Medulla oblongata (tissue), 1 donor: ENCODE data around the gene CSK.
"Not testable (repeated sequence)": the region's sequence is repeated elsewhere in the genome, so short reads cannot be mapped to it uniquely, and the experiment has no call there.

Source experiments
- DNase-seq: peaks from one replicate; pipeline ENCODE4 v3.0.0-alpha.2; 2015; ENCODE audit errors: extremely low spot score

The CSK gene

DNA sequence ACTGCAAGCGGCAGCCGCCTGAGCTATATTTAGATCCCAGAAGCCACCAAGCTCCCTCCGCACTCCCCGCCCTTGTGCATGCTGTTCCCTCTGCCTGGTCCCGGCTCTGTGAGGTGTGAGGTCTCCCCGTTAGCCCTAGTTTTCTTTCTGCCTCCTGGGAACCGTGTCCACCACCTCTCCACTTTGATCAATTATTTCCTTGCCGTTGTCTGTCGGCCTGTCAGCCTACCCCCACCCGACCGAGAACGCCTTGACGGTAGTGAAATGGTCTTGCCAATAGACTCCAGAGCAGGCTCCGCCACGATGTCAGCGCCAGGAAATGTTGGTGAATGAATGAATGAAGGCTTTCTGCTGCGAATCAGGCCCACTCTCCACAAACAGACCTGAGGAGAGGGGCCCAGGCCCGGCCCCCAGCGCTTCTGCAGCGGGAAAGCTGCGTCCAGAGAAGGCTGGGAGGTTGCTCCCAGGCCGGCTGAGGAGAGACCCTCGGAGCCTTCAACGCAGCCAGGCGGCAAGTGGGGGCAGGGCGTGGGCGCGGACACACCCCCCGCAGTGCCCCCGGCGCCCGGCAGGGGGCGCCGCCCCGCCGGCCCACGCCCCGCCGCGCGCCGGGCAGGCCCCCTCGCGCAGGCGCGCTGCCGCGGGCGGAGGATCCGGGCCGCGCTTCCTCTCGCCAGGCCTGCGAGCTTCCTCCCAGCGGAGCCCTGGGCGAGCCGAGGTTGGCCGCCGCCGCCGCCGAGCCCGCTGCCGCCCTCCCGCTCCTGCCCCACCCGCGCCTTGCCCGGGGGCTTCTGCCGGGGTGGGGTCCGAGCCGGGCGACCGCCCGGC is at the start of gene CSK:
TSS of gene CSK (plus strand) at position 650 of the 828 bp plus-strand sequence. CDS start 16,218 bp downstream, outside the sequence.
- peak; percentile 76 for DNase-seq

DNA sequence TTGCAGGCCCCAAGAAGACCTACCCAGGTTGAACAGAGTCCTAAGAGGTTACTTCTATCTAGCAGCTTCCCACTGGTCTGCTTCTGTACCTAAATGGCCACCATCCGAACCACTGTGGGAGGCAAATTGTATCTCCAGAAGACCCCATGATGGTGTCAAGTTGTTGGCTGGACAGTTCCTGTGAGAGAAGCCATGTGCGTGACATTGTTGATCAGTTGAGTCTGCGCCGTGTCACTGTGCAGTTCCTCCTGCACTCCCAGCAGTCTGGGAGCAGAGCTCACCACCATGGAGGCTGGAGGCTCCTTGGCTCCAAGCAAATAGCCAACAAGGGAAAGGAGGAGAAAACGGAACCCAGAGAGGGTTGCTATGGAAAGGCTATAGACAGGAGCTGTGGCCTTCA is 49.0 kb upstream of the CSK start:
- DNase-seq: no peak

DNA sequence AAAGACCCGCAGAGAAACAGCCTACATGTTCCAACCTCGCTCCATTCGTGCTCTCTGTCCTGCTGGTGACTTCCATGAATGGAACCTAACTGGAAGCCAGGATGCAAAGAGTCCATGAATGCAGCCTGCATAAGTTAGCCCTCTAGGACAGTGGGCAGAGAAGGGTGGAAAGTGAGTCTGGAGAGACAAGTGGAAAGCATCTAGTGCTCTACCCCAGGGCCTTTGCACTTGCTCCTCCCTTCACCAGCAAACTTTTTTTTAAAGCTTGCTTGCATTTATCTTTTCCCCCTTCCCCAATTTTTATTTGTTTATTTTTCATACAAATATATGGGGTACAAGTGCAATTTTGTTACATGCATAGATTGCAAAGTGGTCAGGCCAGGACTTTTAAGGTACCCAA is 48.6 kb upstream of the CSK start:
- DNase-seq: no peak

DNA sequence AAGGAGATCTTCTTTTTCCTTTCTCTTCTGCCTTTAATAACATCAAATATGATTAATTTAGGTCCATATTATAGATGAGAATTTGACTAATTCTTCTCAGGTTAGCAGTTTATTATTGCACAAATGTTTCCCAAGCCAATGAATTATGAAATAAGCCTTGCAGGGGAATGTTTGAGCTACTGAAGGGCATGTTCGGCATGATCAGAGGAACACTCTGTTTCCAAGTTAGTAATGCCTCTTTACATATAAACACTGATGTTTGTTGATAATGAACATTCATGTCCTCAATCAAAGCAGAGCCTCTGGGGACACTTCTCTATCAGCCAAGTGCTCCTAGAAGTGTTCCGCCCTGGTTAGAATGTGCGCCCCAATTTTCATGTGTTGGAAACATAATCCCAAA is 46.6 kb upstream of the CSK start:
- no peak for DNase-seq

DNA sequence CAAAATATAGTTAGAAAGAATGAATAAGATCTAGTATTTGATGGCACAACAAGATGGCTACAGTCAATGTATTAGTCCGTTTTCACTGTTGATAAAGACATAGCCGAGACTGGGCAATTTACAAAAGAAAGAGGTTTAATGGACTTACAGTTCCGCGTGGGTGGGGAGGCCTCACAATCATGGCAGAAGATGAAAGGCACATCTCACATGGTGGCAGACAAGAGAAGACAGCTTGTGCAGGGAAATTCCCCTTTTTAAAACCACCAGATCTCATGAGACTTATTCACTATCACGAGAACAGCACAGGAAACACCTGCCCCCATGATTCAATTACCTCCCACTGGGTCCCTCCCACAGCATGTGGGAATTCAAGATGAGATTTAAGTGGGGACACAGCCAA is 43.6 kb upstream of the CSK start:
- not testable (repeated sequence) for DNase-seq

DNA sequence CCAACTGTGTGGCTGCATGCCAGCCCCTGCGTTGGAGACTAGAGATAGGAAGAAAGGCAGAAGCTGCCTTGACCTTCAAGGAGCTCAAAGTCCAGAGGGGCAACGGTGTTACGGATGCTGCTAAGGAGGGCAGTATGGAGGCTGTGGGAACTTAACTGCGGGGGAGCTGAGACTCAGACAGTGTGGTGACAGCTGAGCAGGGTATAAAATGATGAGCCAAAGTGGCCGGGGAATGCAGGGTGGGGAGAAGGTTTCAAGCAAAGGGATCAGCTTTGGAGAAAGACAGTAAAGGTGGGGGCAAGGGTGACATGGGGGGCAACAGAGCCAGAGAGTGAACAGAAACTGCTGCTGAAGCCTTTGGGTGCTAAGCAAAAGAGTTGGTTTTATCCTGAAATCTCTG is 39.5 kb upstream of the CSK start:
- no peak for DNase-seq

DNA sequence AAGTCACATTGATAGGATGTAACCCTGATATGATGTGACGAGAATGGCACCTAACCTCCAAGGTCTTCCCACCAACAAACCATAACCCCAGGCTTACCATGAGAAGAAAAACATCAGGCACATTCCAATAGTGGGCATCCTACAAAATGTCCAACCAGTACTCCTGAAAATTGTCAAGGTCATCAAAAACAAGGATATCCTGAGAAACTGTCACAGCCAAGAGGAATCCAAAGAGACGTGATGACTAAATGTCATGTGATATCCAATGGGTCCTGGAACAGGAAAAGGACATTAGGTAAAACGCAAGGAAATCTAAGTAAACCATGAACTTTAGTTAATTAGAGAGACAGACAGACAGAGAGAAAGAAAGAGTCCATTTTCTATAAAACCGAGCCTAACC is 35.5 kb upstream of the CSK start:
- no peak for DNase-seq

DNA sequence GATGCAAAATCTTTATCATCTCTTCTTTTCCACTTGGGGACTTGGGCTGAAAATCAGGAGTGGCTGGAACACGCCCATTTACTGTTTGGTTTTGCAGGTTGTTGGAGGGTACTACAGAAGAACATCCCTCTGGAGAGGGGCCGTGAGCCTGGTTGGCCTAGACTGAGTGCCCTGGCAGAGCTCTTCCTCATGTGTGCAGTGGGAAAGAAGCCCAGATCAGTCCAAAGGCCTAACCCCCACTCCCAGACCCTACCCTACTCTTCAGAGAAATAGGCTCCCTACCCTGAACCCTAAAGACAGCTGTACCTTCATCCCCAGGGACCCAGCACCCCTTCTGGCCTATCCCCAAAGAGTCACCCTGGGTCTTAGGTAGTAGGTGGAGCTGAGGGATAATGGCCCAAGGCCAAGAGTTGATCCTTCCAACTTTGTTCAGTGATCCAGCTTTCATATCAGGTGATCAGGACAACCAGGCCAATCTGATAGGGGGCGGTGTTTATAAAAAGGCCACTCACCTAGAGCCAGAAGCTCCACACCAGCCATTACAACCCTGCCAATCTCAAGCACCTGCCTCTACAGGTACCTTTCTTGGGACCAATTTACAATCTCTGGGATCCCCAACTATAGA is 33.4 kb upstream of the CSK start, which contains the start of gene CYP1A2:
TSS of gene CYP1A2 (plus strand) at position 524 of the 625 bp plus-strand sequence. CDS start 894 bp downstream, outside the sequence.
- no peak for DNase-seq

DNA sequence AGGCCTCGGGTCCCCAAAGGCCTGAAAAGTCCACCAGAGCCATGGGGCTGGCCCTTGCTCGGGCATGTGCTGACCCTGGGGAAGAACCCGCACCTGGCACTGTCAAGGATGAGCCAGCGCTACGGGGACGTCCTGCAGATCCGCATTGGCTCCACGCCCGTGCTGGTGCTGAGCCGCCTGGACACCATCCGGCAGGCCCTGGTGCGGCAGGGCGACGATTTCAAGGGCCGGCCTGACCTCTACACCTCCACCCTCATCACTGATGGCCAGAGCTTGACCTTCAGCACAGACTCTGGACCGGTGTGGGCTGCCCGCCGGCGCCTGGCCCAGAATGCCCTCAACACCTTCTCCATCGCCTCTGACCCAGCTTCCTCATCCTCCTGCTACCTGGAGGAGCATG is 32.0 kb upstream of the CSK start:
- no peak for DNase-seq

DNA sequence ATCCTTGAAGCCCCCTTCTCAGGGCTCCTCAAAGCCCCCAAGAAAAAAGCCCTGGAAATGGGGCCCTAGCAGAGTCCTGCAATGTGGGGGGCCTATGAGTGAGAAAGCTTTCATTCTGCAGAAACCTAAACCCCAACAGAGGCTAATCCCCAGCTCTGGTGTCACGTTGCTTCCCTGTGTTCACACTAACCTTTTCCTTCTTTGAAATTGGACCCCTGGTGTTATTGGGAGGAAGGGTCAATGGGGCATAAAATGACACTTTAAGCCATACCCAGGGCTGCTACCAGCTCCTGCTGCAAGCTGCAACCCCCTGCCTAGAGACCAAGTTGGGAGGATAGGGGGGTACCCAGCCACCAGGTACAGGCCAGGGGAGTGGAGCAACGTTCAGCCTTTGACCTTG is 31.1 kb upstream of the CSK start:
- DNase-seq: no peak

DNA sequence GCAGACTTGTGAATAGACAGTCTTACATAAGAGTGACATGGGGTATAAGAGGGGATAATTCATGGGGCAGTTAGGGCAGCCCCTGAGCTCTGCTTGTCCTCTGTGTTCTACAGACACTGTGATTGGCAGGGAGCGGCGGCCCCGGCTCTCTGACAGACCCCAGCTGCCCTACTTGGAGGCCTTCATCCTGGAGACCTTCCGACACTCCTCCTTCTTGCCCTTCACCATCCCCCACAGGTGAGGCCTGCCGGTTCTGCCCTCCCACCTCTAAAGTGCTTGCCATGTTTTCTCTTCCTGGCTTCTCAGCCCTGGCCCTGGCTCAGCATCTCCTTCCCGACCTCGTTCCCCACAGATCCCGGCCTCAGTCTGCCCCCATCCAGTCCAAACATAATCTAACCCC is 29.9 kb upstream of the CSK start:
- no peak for DNase-seq

DNA sequence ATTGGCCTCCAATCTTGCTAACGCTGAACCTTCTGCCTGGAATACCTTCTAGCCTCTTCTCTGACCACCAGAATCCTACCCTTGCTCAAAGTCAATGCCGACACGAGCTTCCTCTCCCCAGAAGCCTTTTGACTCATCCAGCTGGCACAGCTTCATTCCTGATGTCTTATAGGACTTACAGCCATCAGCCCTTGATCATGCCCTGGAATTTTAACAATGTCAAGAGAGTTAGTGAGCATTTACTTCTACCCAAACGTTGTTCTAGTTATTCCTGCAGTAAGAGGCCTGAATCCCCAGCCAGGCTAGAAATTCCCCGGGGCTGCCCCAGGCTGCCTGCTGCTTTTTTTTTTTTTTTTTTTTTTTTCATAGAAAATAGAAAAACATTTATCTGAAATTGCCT is 29.3 kb upstream of the CSK start:
- no peak for DNase-seq

DNA sequence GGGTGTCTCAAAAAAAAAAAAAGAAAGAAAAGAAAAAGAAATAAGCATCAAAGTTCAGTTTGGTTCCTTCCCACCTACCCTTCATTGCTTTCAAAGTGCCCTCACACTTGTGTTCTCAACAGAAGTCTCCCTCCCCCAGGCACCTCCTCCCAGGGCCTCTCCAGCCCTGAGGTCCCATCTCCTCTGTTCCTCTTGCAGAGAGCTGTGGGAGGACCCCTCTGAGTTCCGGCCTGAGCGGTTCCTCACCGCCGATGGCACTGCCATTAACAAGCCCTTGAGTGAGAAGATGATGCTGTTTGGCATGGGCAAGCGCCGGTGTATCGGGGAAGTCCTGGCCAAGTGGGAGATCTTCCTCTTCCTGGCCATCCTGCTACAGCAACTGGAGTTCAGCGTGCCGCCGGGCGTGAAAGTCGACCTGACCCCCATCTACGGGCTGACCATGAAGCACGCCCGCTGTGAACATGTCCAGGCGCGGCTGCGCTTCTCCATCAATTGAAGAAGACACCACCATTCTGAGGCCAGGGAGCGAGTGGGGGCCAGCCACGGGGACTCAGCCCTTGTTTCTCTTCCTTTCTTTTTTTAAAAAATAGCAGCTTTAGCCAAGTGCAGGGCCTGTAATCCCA is 27.2 kb upstream of the CSK start:
- no peak for DNase-seq

DNA sequence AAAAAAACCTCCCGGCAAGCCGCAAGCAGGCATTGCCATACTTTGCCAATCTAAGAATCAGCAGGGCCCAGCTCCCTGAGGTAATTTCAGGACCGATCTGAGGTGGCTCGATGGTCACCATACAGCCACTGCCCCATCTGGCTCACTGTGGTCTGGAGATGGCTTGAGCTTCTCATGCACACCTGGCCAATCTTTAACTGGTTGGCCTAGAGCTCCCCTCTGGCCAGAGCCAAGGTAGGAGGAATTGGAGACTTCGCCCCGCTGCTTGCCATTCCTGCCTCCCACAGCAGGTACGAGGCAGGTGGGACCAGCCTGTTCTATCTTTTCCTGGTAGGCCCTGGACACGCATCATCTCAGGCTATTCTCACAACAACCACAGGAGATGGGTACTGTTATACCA is 23.1 kb upstream of the CSK start:
- no peak for DNase-seq

DNA sequence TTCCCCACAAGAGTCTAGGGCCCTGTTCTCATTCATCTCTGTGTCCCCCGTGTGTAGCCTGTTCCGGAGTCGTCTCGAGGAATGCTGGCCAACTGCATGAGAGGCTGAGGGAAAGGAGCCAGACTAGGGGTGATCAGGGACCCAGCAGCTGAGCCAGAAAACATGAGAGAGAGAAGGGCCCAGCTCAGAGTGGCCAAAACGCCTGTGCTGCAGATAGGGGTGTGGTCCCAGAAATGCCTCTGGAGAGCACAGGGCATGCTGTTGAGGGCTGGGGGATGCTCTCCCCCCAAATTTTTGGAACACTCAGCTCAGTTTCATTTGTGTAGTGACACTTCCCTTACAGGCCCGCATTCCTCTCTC is 19.1 kb upstream of the CSK start:
- no peak for DNase-seq

DNA sequence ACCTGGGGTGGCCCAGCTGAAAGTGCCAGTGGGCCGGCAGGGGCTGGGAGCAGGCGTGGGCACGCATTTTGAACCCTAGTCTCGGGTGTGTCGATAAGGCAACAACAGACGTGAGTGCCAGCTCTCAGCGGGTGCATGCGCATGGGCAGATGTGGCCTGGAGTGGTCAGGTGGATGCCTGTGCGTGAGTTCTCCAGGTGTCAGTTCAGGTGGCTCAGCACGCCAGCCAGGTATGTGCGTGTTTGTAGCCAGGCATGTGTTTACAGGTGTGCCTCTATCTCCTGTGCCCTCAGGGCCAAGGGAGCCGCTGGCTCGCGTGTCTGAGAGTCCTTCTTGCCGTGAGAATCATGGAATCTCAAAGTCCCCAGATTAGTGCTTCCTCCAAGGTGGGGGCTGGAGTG is 18.5 kb upstream of the CSK start:
- DNase-seq: no peak

DNA sequence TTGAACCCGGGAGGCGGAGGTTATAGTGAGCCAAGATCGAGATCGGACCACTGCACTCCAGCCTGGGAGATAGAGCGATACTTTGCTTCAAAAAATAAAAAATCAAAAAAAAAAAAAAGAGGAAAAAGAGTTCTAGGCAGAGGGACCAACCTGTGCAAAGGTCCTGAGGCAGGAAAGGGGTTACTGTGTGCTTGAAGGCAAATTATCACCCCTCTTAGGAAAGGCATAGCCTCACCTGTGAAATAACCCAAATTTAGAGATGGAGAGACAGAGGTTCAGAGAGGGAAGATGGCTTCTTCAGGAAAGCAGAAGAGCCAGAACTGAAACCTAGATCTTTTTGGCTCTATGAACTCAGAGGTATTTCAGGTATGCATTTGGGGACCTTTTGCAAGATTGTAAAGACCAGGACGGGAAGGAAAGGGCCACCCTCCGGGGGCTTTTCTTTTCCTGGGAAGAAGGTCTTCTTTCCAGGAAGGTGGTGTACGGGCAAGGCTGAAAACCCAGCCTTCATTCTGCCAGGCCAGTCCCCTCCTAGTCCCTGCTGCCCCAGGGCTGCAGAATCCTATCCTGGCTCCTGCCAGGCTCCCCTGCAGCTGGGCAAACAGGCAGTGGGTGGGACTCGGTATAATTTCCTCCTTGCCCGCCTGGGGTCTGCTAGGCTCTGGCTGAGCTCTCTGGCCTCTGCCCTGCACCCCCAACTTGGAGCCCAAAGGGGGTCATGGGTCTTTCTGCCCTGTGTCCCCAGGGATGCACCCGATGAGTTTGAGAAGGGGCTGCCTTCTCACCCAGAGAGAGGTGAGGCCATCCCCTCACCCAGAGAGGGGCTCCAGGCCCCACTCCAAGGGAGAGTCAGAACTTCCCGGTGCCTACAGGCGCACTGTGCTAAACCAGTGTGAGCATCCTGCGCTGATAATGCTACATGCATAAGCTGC is 14.4 kb upstream of the CSK start:
- no peak for DNase-seq

DNA sequence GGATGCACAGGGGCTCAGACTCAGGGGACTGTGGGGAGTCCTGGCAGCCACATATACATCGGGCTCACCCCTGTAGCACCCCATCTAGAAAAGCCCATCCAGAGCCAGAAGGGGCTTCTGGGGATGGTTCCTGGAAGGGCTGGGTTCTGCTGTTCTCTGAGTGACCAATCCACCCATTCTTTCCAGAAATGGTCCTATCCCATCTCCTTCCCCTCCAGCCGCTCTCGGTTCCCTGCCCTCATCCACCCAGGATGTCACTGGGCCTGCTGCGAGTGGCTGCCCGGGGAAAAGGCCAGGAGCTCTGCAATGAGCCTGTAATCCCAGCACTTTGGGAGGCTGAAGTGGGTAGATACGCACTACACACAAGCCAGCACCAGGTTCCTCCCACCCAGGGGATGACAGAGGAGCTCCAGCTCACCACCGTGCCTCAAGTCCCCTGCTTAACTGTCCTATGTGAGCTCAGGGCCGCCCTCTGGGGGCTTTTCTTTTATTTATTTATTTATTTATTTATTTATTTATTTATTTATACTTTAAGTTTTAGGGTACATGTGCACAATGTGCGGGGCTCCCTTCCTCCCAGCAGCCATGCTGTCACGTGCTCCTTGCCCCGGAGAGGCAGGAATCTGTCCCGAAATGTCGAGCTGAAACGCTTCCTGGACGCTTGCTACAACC is 13.6 kb upstream of the CSK start:
- DNase-seq: no peak

DNA sequence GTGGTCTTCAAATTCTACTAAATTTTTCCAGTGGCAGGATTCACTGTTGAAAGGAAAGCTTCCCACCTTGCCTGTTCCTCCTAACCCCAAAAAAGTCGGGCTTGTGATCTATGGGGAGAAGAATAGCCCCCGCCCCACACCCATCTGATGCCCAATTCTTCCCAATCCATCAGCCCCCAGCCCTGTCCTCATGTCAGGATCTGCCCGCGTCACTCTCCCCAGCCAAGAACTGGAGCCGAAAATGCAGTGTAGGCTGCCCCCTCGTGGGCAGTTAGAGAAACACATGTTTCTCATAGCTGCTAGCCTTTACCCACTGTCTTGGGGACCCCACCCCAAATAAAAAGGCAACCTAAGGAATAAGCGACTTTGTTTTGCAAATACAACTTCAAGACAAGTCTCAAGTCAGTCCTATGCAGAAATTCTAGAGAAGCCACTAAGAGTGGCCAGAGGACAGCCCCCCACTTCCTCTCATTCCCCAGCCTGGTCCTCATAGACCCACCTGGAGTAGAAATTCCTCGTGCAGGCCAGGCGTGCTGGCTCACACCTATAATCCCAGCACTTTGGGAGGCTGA is 13.0 kb upstream of the CSK start:
- DNase-seq: peak; percentile 74

DNA sequence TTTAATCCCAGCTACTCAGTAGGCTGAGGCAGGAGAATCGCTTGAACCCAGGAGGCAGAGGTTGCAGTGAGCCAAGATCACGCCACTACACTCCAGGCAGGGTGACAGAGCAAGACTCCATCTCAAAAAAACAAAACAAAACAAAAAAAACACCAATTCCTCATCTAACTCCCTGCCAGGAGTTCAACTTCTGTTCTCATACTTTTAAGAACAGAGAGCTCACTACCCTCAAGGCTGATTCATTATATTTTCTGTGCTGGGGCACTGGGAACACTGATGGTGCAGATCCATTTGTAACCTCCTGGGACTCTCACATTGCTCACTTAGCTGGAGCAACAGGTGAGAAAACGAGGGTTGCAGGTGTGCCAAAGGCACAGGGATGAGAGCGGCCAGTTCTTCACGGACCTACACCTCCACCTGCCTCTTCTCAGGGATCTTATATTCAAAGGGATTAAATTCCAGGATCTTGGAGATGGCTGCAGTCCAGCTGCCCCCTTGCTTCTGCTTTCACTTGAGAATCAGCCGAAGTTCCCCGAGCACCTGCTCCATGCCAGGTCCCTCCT is 12.3 kb upstream of the CSK start:
- no peak for DNase-seq
